ENCODE data around the gene CHAF1A.

DNA sequence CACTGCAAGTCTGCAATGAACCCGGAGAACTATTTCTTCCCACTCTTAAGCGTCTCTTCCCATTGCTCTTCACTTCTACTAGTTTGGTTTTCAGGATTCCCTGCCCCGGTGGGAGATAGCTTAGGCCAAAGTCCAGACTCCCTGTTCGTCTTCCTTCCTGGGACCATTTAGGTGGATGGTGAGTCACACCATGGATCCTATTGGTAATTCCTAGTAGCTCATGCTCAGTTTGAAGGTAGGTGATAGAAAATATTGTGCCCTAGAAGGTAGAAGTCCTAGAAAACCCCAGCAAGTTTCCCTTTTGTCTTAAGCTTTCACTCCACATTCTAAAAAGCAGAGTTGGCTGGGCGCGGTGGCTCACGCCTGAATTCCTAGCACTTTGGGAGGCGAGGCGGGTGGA lies 13.8 kb downstream of the CHAF1A start:
- TF ChIP-seq POLR2A (IDR thresholded peaks at IDR 0.05) = no peak
- TF ChIP-seq, protein P1, sequence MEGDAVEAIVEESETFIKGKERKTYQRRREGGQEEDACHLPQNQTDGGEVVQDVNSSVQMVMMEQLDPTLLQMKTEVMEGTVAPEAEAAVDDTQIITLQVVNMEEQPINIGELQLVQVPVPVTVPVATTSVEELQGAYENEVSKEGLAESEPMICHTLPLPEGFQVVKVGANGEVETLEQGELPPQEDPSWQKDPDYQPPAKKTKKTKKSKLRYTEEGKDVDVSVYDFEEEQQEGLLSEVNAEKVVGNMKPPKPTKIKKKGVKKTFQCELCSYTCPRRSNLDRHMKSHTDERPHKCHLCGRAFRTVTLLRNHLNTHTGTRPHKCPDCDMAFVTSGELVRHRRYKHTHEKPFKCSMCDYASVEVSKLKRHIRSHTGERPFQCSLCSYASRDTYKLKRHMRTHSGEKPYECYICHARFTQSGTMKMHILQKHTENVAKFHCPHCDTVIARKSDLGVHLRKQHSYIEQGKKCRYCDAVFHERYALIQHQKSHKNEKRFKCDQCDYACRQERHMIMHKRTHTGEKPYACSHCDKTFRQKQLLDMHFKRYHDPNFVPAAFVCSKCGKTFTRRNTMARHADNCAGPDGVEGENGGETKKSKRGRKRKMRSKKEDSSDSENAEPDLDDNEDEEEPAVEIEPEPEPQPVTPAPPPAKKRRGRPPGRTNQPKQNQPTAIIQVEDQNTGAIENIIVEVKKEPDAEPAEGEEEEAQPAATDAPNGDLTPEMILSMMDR (IDR thresholded peaks at IDR 0.05) = no peak
